ENCODE measurements around the gene HSD17B11. TPM values are rescaled to one million over a fixed set of nuclear protein-coding genes. Genes with fewer than 3 reads are reported as not detected.
"Not testable (repeated sequence)": the region's sequence is repeated elsewhere in the genome, so short reads cannot be mapped to it uniquely, and the experiment has no call there.

The HSD17B11 gene
- total and polyA plus RNA-seq, 8 donors = 20.0 to 53.5 (median 34.8) TPM

DNA sequence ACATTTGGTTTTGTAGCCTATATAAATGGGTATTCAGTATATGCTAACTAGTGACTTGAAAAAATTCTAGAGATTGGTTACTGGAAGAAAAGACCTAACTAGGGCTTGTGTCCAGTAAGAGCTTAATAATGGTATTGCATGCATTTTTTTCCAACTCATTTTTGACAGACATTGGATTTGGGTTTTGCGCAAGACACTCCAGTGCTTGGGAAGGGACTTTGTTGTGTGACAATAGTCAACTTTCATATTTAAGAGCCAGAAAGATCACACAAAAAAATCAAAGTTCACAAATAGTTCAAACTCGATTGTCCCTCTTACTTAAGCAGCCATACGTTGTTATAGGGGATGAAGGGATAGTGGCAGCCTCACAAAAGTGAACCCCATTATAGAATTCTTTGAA is 1.2 kb upstream of the HSD17B11 start:
- H3K4me1 ChIP-seq = peaks cover 0 to 10% (median 4%) of the 10 kb centered on the region in 3 donors
- no peak overlapping the region for H3K4me3 ChIP-seq
- no peak for FAIRE-seq
- TF ChIP-seq, protein P1, sequence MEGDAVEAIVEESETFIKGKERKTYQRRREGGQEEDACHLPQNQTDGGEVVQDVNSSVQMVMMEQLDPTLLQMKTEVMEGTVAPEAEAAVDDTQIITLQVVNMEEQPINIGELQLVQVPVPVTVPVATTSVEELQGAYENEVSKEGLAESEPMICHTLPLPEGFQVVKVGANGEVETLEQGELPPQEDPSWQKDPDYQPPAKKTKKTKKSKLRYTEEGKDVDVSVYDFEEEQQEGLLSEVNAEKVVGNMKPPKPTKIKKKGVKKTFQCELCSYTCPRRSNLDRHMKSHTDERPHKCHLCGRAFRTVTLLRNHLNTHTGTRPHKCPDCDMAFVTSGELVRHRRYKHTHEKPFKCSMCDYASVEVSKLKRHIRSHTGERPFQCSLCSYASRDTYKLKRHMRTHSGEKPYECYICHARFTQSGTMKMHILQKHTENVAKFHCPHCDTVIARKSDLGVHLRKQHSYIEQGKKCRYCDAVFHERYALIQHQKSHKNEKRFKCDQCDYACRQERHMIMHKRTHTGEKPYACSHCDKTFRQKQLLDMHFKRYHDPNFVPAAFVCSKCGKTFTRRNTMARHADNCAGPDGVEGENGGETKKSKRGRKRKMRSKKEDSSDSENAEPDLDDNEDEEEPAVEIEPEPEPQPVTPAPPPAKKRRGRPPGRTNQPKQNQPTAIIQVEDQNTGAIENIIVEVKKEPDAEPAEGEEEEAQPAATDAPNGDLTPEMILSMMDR (IDR thresholded peaks at IDR 0.05) = no peak
- no peaks in the 10 kb centered on the region for H3K36me3 ChIP-seq
- no peaks in the 10 kb centered on the region for H3K9me3 ChIP-seq
- DNase-seq = no peak
- peak overlapping the region in 1 of 4 donors; percentile 89 for H3K27ac ChIP-seq
- intact Hi-C loops (cut with DNase I) = no loop called here
- no peaks in the 10 kb centered on the region for H3K27me3 ChIP-seq
- 88 to 89% methylated on average over 3 of the region's 3 CpGs for WGBS, 2 donors
- no peak for ATAC-seq

DNA sequence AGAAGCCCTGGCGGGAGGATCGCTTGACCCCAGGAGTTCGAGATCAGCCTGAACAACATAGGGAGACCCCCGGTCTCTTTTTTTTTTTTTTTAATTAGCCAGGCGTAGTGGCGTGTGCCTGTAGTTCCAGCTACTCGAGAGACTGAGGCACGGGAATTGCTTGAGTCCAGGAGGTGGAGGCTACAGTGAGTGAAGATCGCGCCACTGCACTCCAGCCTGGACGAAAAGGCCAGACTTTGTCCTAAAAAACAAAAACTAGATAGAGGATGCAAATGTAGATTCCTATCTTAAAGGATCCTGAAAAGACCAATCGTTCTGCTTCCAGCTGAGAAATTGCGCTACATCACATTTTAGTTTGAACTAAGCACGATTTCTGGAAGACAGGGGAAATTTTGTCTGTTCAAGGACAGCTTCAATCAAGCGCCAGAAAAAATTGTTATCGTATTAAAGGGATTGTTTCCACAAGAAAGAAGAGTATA is 627 bp upstream of the HSD17B11 start:
- Histone ChIP-seq H3K9me3 (no peaks in the 10 kb centered on the region), H3K27ac (peak overlapping the region; percentile 43 to 89 (median 78)), H3K4me3 (peak overlapping the region; percentile 35 to 59 (median 44)), H3K36me3 (no peaks in the 10 kb centered on the region), H3K4me1 (peaks cover 0 to 15% (median 4%) of the 10 kb centered on the region in 3 donors), H3K27me3 (no peaks in the 10 kb centered on the region)
- ATAC-seq = peak; percentile 30 to 43 (median 36)
- TF ChIP-seq, protein P1 (IDR thresholded peaks at IDR 0.05) = no peak
- no peak for DNase-seq
- 2 to 7% methylated on average over 16 of the region's 16 CpGs for WGBS, 2 donors
- FAIRE-seq = no peak
- intact Hi-C loops (cut with DNase I) = no loop called here

DNA sequence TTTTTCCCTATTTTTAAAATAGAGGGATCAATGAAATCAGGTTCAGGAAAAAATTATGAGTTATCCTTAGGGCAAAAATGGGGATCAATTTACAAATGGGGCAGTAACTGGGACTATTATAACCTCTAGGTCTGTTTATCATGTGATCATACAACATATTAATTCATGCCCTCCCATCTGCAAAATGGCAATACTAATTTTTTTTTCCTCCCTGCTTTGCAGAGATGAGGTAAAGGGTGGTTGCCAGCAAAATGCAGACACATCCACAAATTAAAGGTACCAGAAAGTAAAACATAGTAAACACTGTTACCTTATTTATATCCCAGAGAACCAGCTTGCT is 467 bp downstream of the HSD17B11 start:
- no peaks in the 10 kb centered on the region for H3K36me3 ChIP-seq
- intact Hi-C loops (cut with DNase I) = no loop called here
- peaks cover 0 to 18% (median 4%) of the 10 kb centered on the region in 3 donors for H3K4me1 ChIP-seq
- TF ChIP-seq, protein P1 (IDR thresholded peaks at IDR 0.05) = no peak
- H3K27me3 ChIP-seq = no peaks in the 10 kb centered on the region
- peak overlapping the region; percentile 35 to 59 (median 44) for H3K4me3 ChIP-seq
- no peak for DNase-seq
- FAIRE-seq = no peak
- ATAC-seq = peak in 3 of 4 donors; percentile 12 to 24 (median 14)
- H3K9me3 ChIP-seq = no peaks in the 10 kb centered on the region
- peak overlapping the region in 3 of 4 donors; percentile 75 to 89 (median 80) for H3K27ac ChIP-seq

DNA sequence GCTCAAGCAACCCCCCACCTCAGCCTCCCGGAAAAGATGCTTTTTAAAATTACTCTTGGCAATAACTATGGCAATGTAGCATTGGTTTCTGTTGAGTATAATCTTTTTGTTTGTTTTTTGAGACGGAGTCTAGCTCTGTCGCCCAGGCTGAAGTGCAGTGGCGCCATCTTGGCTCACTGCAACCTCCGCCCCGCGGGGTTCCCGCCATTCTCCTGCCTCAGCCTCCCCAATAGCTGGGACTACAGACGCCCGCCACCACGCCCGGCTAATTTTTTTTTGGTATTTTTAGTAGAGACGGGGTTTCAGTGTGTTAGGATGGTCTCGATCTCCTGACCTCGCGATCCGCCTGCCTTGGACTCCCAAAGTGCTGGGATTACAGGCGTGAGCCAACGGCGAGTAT is 933 bp downstream of the HSD17B11 start:
- peak in 1 of 4 donors; percentile 9 for ATAC-seq
- H3K27me3 ChIP-seq; FAIRE-seq; intact Hi-C loops (cut with DNase I); H3K36me3 ChIP-seq; H3K9me3 ChIP-seq: not testable (repeated sequence)
- H3K27ac ChIP-seq = peak overlapping the region in 1 of 4 donors; percentile 89
- H3K4me3 ChIP-seq = peak overlapping the region; percentile 35 to 59 (median 44)
- DNase-seq = peak in 1 of 6 donors; percentile 18
- peaks cover 0 to 18% (median 4%) of the 10 kb centered on the region in 3 donors for H3K4me1 ChIP-seq
- WGBS, 2 donors = 55 to 74% methylated on average over 20 of the region's 20 CpGs

DNA sequence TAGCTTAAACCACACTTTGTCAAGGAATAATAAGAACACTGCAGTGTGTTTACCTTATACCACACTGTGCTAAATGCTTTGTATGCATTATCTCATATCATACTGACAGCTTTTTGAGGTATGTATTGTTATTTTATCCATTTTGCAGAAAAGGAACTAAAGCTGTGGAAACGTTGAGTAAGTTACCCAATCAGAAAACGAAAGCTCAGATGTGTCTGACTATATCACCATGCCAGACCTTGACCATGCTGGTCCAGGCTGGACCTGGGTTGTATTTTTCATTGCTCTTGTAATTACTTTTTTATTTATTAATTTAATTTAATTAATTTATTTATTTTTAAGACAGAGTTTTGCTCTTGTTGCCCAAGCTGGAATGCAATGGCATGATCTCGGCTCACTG is 2.1 kb downstream of the HSD17B11 start:
- 80 to 86% methylated on average over 3 of the region's 3 CpGs for WGBS, 2 donors
- no peak for FAIRE-seq

More for the DNA sequence above, 2.1 kb downstream of the HSD17B11 start:
- peaks cover 0 to 18% (median 4%) of the 10 kb centered on the region in 3 donors for H3K4me1 ChIP-seq
- no peak overlapping the region for H3K27ac ChIP-seq
- H3K4me3 ChIP-seq = peak overlapping the region in 2 of 4 donors; percentile 50 to 59
- DNase-seq (no peak), ATAC-seq (no peak)
- TF ChIP-seq, protein P1 (IDR thresholded peaks at IDR 0.05) = no peak
- intact Hi-C loops (cut with DNase I) = no loop called here
- H3K27me3 ChIP-seq = no peaks in the 10 kb centered on the region
- H3K36me3 ChIP-seq = no peaks in the 10 kb centered on the region
- H3K9me3 ChIP-seq = no peaks in the 10 kb centered on the region
